A172 (cell line): ENCODE results near the gene CLMP. TPM values are rescaled to one million over a fixed set of nuclear protein-coding genes. Genes with fewer than 3 reads are reported as not detected.
"Not testable (repeated sequence)": the region's sequence is repeated elsewhere in the genome, so short reads cannot be mapped to it uniquely, and the experiment has no call there.

Source experiments
- DNase-seq: peaks from one replicate; pipeline ENCODE4 v3.0.0-alpha.2; 2015; ENCODE audit warnings: low spot score
- total RNA-seq: library from RNA; depleted of rRNA; stranded (reverse); fragments of >200 nt; shearing (Covaris generic); gene quantifications from 2 replicates; pipeline ENCODE4 v1.2.3, GENCODE V29; 2014

Gene CLMP
- total RNA-seq, 1 experiment from 2014 or later, result 9.7 TPM

- no peak for DNase-seq
These were observed 110.6 kb downstream of the CLMP start for GRCh38 chr11:123084454-123084853.

GRCh38 chr11:123083623-123084029 lies 111.4 kb downstream of the CLMP start:
- peak; percentile 77 for DNase-seq

GRCh38 chr11:123082977-123083376 lies 112.1 kb downstream of the CLMP start:
- no peak for DNase-seq

GRCh38 chr11:123080015-123080414 lies 115.0 kb downstream of the CLMP start:
- DNase-seq, result no peak

GRCh38 chr11:123076484-123076883 lies 118.6 kb downstream of the CLMP start:
- DNase-seq, result no peak

- DNase-seq, result no peak
These were observed 121.5 kb downstream of the CLMP start for GRCh38 chr11:123073343-123074057.

- no peak for DNase-seq
These were observed 122.3 kb downstream of the CLMP start for GRCh38 chr11:123072762-123073161.

GRCh38 chr11:123072332-123072761 lies 122.7 kb downstream of the CLMP start:
- no peak for DNase-seq

- DNase-seq, result no peak
These were observed 124.9 kb downstream of the CLMP start for GRCh38 chr11:123069908-123070821.

GRCh38 chr11:123065621-123066020 lies 129.4 kb downstream of the CLMP start:
- DNase-seq, result no peak

GRCh38 chr11:123063826-123064657 lies 131.0 kb downstream of the CLMP start:
- DNase-seq, result no peak

- DNase-seq, result peak; percentile 29
These were observed 131.9 kb downstream of the CLMP start for GRCh38 chr11:123062892-123063825.

- DNase-seq, result peak; percentile 92
These were observed 132.7 kb downstream of the CLMP start for GRCh38 chr11:123062158-123062891.

- peak; percentile 68 for DNase-seq
These were observed 133.5 kb downstream of the CLMP start, which contains the start of gene HSPA8 for GRCh38 chr11:123061403-123062157. Gene HSPA8 (minus strand): TSS chr11:123062136. CDS start chr11:123061324, 812 bp downstream.

GRCh38 chr11:123060277-123061000 lies 134.6 kb downstream of the CLMP start:
- DNase-seq, result no peak

GRCh38 chr11:123059041-123059920 lies 135.8 kb downstream of the CLMP start:
- DNase-seq, result not testable (repeated sequence)

- no peak for DNase-seq
These were observed 137.3 kb downstream of the CLMP start for GRCh38 chr11:123057661-123058305.
